Measurements from ENCODE around the gene FAM222B. TPM values are rescaled to one million over a fixed set of nuclear protein-coding genes. Genes with fewer than 3 reads are reported as not detected.
A peak's percentile ranks its signal among the peaks of the same experiment; 100 is the strongest.

The FAM222B gene
- polyA plus RNA-seq, 1 experiment, result 8.3 TPM

- Histone ChIP-seq H3K4me3 (ENCODE audit: low read depth, low read length) (no peak overlapping the region), H3K27ac (ENCODE audit: low read depth, low read length) (no peak overlapping the region), H3K27me3 (ENCODE audit: control insufficient read depth, insufficient read depth, low read length) (no peaks in the 10 kb centered on the region), H3K9me3 (ENCODE audit: control insufficient read depth, insufficient read depth, low read length) (no peaks in the 10 kb centered on the region)
- DNase-seq (ENCODE audit: low read depth, low spot score), result no peak
- CTCF ChIA-PET, result interaction anchor here (0.7 to 6.1 kb wide), 5 partner anchors 10 to 34 kb away, joined by 3 to 90 read pairs (median 4); no protein-coding TSS in a partner anchor
- POLR2A ChIA-PET, result no interaction called here
- TF ChIP-seq CTCF (IDR thresholded peaks at IDR 0.05; ENCODE audit: low read depth, low read length), result no peak
Measured at GRCh38 chr17:28774206-28774605, 68.4 kb downstream of the FAM222B start.

GRCh38 chr17:28773736-28774135 is 68.9 kb downstream of the FAM222B start:
- Histone ChIP-seq H3K27me3 (ENCODE audit: control insufficient read depth, insufficient read depth, low read length) (no peaks in the 10 kb centered on the region), H3K27ac (ENCODE audit: low read depth, low read length) (no peak overlapping the region), H3K9me3 (ENCODE audit: control insufficient read depth, insufficient read depth, low read length) (no peaks in the 10 kb centered on the region), H3K4me3 (ENCODE audit: low read depth, low read length) (no peak overlapping the region)
- no peak for TF ChIP-seq CTCF (IDR thresholded peaks at IDR 0.05; ENCODE audit: low read depth, low read length)
- ChIA-PET CTCF (interaction anchor here (0.7 to 6.1 kb wide), 6 partner anchors 10 to 246 kb away, joined by 3 to 90 read pairs (median 6); no protein-coding TSS in a partner anchor), POLR2A (no interaction called here)
- DNase-seq (ENCODE audit: low read depth, low spot score), result no peak

- H3K27ac ChIP-seq (ENCODE audit: low read depth, low read length), result no peak overlapping the region
- no peak for TF ChIP-seq CTCF (IDR thresholded peaks at IDR 0.05; ENCODE audit: low read depth, low read length)
- CTCF ChIA-PET, result interaction anchor here (0.6 to 6.4 kb wide), 20 partner anchors 9 to 188 kb away, joined by 3 to 100 read pairs (median 12); partner anchors contain the start of genes FAM222B, FLOT2, NEK8 and TLCD1
Measured at GRCh38 chr17:28765038-28765437, 77.6 kb downstream of the FAM222B start.

GRCh38 chr17:28763804-28764266 is 78.8 kb downstream of the FAM222B start:
- peak; percentile 89 for TF ChIP-seq CTCF (IDR thresholded peaks at IDR 0.05; ENCODE audit: low read depth, low read length)
- DNase-seq (ENCODE audit: low read depth, low spot score), result peak; percentile 51
- CTCF ChIA-PET, result interaction anchor here (0.6 to 6.4 kb wide), 66 partner anchors 10 to 352 kb away, joined by 3 to 100 read pairs (median 7); partner anchors contain the start of genes FAM222B, FLOT2, NEK8 and PHF12
- POLR2A ChIA-PET, result interaction anchor here (0.6 to 1.5 kb wide), 7 partner anchors 21 to 186 kb away, joined by 3 to 9 read pairs (median 5); partner anchors contain the start of genes NEK8 and TRAF4
- Histone ChIP-seq H3K9me3 (ENCODE audit: control insufficient read depth, insufficient read depth, low read length) (no peaks in the 10 kb centered on the region), H3K27ac (ENCODE audit: low read depth, low read length) (no peak overlapping the region), H3K4me3 (ENCODE audit: low read depth, low read length) (no peak overlapping the region), H3K27me3 (ENCODE audit: control insufficient read depth, insufficient read depth, low read length) (no peaks in the 10 kb centered on the region)

More at GRCh38 chr17:28765038-28765437, 77.6 kb downstream of the FAM222B start:
- no peaks in the 10 kb centered on the region for H3K9me3 ChIP-seq (ENCODE audit: control insufficient read depth, insufficient read depth, low read length)
- H3K4me3 ChIP-seq (ENCODE audit: low read depth, low read length), result no peak overlapping the region
- no peak for DNase-seq (ENCODE audit: low read depth, low spot score)
- POLR2A ChIA-PET, result no interaction called here
- no peaks in the 10 kb centered on the region for H3K27me3 ChIP-seq (ENCODE audit: control insufficient read depth, insufficient read depth, low read length)

GRCh38 chr17:28763137-28763799 is 79.3 kb downstream of the FAM222B start:
- POLR2A ChIA-PET, result interaction anchor here (0.6 to 1.5 kb wide), 7 partner anchors 20 to 187 kb away, joined by 3 to 9 read pairs (median 5); partner anchors contain the start of genes NEK8 and TRAF4
- no peak overlapping the region for H3K4me3 ChIP-seq (ENCODE audit: low read depth, low read length)
- no peaks in the 10 kb centered on the region for H3K9me3 ChIP-seq (ENCODE audit: control insufficient read depth, insufficient read depth, low read length)
- no peak overlapping the region for H3K27ac ChIP-seq (ENCODE audit: low read depth, low read length)
- TF ChIP-seq CTCF (IDR thresholded peaks at IDR 0.05; ENCODE audit: low read depth, low read length), result no peak
- DNase-seq (ENCODE audit: low read depth, low spot score), result no peak
- no peaks in the 10 kb centered on the region for H3K27me3 ChIP-seq (ENCODE audit: control insufficient read depth, insufficient read depth, low read length)
- CTCF ChIA-PET, result interaction anchor here (0.6 to 6.4 kb wide), 65 partner anchors 11 to 353 kb away, joined by 3 to 100 read pairs (median 7); partner anchors contain the start of genes FAM222B, FLOT2, NEK8 and PHF12
